GM06990 (cell line): Measurements from ENCODE around the gene TEX53.

ENCODE experiments used
- DNase-seq: peaks from one replicate; pipeline ENCODE4 v3.0.0-alpha.2; 2011; ENCODE audit not compliant: insufficient read length; ENCODE audit errors: extremely low read depth
- H3K27me3 ChIP-seq: replicated peaks from 2 replicates; pipeline ENCODE4 v1.6.0; 2011; ENCODE audit warnings: low read length; ENCODE audit not compliant: control insufficient read depth, insufficient read depth
- H3K36me3 ChIP-seq: 2 replicates; pipeline ENCODE4 v1.5.1; 2011; ENCODE audit warnings: low read length; ENCODE audit not compliant: control insufficient read depth, insufficient read depth
- H3K4me3 ChIP-seq: replicated peaks from 2 replicates; pipeline ENCODE4 v1.5.1; 2011; ENCODE audit warnings: low read depth, mild to moderate bottlenecking, control low read depth, low read length
- TF ChIP-seq, protein P1 (sequence below): IDR thresholded peaks from 2 replicates; pipeline ENCODE4 v1.5.1; 2011; ENCODE audit warnings: low read length, control low read depth, mild to moderate bottlenecking, inconsistent platforms; ENCODE audit not compliant: insufficient read depth, poor library complexity, severe bottlenecking

TEX53 gene

GRCh38 chr9:114643896-114644295 lies 13.7 kb downstream of the TEX53 start:
- no peaks in the 10 kb centered on the region for H3K27me3 ChIP-seq
- TF ChIP-seq, protein P1, sequence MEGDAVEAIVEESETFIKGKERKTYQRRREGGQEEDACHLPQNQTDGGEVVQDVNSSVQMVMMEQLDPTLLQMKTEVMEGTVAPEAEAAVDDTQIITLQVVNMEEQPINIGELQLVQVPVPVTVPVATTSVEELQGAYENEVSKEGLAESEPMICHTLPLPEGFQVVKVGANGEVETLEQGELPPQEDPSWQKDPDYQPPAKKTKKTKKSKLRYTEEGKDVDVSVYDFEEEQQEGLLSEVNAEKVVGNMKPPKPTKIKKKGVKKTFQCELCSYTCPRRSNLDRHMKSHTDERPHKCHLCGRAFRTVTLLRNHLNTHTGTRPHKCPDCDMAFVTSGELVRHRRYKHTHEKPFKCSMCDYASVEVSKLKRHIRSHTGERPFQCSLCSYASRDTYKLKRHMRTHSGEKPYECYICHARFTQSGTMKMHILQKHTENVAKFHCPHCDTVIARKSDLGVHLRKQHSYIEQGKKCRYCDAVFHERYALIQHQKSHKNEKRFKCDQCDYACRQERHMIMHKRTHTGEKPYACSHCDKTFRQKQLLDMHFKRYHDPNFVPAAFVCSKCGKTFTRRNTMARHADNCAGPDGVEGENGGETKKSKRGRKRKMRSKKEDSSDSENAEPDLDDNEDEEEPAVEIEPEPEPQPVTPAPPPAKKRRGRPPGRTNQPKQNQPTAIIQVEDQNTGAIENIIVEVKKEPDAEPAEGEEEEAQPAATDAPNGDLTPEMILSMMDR, result no peak
- no peak overlapping the region for H3K4me3 ChIP-seq
- no peak for DNase-seq
- peaks cover 23% of the 10 kb centered on the region for H3K36me3 ChIP-seq

DNA sequence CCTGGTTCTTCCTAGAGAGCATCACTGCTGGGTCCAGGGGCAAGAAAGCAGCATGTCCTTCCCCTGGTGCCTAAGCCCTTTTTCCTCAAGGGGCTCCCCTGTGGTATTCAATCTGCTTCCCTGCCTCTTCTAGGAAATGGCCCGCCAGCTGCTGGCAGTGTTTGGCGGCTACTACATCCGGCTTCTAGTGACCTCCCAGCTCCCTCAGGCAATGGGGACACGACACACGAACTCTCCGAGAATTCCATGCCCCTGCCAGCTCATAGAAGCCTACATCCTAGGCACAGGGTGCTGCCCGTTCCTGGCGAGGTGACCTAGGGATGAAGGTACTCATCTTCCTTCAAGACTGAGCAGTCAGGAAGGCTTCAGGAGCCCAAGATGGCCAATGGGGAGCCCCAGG lies 14.6 kb downstream of the TEX53 start:
- no peaks in the 10 kb centered on the region for H3K27me3 ChIP-seq
- H3K36me3 ChIP-seq, result peaks cover 26% of the 10 kb centered on the region

GRCh38 chr9:114641967-114642366 lies 15.6 kb downstream of the TEX53 start:
- H3K4me3 ChIP-seq, result no peak overlapping the region
- H3K27me3 ChIP-seq, result no peaks in the 10 kb centered on the region
- no peak for DNase-seq
- TF ChIP-seq, protein P1, result no peak
- peaks cover 26% of the 10 kb centered on the region for H3K36me3 ChIP-seq

More for the DNA sequence above, 14.6 kb downstream of the TEX53 start:
- no peak overlapping the region for H3K4me3 ChIP-seq
- TF ChIP-seq, protein P1, result no peak
- DNase-seq, result no peak

DNA sequence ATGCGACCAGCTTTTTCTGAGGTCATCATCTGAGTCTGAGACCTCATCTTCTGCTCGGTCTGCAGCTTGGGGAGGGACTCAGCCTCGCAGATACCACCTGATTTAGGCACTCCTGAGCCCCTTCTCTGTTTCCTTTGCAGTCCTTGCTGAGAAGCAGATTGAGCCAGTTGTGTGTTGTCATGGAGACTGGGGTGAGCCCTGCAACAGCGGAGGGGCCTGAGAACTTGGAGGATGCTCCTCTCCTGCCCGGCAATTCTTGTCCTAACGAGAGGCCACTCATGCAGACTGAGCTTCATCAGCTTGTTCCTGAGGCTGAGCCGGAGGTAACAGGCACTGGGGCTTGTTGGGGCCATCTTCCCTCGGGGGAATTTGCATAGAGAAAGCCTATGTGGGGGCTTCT lies 19.2 kb downstream of the TEX53 start:
- TF ChIP-seq, protein P1, result no peak
- H3K27me3 ChIP-seq, result no peaks in the 10 kb centered on the region
- H3K36me3 ChIP-seq, result peaks cover 32% of the 10 kb centered on the region
- H3K4me3 ChIP-seq, result no peak overlapping the region
- DNase-seq, result no peak

- Histone ChIP-seq H3K27me3 (no peaks in the 10 kb centered on the region), H3K36me3 (peaks cover 27% of the 10 kb centered on the region), H3K4me3 (no peak overlapping the region)
- DNase-seq, result no peak
- TF ChIP-seq, protein P1, result no peak
Measured at GRCh38 chr9:114634387-114634786, 23.2 kb downstream of the TEX53 start.

GRCh38 chr9:114633438-114634089 lies 24.0 kb downstream of the TEX53 start:
- Histone ChIP-seq H3K4me3 (no peak overlapping the region), H3K27me3 (no peaks in the 10 kb centered on the region), H3K36me3 (peaks cover 24% of the 10 kb centered on the region)
- TF ChIP-seq, protein P1, result no peak
- DNase-seq, result no peak
